Stimulated activated CD4-positive, alpha-beta T cell treated with anti-CD3 and anti-CD28 coated beads, Interleukin-4, amount 100 ng/mL, for 1 hour (primary cell): Measurements from ENCODE around the gene EIF6.

Experiments
- DNase-seq: peaks from one replicate; pipeline ENCODE4 v3.0.0-alpha.2; 2020

The EIF6 gene

GRCh38 chr20:35312318-35312717 is 27.7 kb upstream of the EIF6 start:
- no peak for DNase-seq

DNA sequence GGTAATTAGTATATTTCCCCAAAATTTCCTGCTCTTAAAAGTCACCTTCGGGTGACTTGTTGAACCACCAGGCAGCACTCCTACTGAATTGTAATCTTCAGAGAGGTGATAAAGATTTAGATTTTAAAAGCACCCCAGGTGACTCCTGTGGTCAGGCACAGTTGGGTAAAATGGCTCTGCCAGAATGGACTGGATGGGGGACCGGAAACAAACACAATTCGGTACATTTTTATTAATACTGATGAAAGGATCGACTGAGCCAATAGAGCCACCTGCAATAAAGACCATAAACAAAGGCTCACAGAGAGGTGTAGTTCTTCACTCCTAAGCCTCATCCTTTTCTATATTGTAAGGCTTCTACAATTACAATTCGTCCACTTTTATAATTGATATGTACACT is 27.2 kb upstream of the EIF6 start:
- DNase-seq: no peak

- DNase-seq: peak; percentile 65
These were observed 26.8 kb upstream of the EIF6 start for GRCh38 chr20:35311409-35311808.

DNA sequence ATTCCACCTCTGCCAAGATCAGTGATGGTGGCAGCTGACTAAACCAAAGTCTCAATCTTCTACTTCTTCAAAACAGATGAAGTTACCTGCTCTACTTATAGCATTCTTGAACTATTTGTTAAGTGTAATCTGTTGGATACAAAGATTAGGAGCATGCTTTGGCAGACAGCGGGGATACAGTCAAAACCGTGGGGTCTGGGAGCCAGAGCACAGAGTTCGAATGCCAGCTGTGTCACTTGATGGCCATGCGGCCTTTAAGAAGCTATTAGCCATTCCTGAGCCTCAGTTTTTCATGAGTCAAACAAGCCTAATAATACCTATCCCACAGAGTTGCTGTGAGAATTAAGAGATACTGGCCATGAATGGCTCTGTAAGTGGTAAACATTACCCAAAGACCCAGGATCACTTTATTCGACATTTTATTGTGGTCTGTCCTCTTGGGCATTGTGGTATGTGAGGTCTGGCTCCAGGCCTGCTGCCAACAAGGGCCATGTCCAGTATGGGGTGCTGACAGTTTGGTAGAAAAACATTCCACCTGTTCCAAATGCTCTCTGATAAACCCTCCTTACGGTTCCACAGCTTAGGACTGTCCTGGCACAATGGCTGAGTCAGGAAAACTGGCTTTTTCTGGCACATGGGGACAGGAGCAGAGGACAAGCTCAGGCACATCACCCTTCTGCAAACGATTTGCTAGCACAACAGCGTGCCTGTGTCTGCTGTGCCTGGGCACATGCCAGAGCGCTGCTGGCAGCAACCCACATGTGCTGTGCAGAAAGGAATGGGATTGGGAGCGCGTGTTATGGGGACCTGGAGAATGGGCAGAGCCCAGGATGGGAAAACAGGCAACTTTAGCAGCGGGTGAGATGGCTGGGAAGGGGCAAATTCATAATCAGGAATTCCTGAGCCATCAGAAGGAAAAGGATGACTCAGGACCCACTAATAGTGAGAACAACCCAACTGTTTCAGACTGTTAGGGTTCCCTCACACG is 23.4 kb upstream of the EIF6 start:
- no peak for DNase-seq

GRCh38 chr20:35306931-35307517 is 22.5 kb upstream of the EIF6 start:
- peak; percentile 24 for DNase-seq

DNA sequence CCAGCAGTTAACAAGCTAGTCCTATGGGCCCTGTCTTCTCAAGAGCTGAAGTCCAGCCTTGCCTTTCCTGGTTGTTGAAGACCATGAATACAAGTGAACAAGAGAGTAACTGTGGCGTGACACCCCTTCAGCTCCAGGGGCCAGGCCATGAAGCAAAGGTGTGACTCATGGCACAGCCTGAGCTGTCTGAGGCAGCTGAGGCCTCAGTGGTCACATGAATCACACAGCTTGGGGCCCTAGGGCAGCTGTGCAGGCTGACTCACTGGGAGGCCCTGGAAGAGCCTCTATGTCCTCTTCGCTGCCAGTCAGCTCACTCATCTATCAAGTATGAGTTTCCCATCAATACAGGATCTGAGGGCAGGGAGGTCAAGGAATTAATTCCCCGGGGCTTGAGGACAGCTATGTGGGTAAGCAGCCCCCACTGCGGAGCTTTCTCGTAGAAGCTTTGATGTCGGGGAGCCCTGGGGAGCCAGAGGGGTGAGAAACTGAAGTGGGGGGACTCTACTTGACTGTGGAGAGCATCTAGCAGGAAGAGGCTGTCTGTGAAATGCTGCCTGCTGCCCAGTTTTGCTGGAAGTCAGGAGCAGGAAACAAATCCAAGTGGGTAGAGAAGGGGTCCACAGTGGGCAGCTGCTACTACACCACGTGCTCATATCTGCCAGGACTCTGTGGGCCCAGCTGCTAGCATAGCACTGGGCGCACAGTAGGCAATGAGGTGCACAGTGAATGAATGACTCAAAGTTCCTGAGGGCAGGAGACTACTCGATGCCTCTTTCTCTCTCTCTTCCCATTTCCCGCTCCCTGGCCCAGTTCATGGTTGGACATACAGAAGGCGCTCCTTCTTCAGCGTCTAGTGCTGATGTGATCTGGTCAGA is 21.3 kb upstream of the EIF6 start:
- DNase-seq: peak; percentile 66

- DNase-seq: no peak
These were observed 20.4 kb upstream of the EIF6 start for GRCh38 chr20:35304956-35305355.

DNA sequence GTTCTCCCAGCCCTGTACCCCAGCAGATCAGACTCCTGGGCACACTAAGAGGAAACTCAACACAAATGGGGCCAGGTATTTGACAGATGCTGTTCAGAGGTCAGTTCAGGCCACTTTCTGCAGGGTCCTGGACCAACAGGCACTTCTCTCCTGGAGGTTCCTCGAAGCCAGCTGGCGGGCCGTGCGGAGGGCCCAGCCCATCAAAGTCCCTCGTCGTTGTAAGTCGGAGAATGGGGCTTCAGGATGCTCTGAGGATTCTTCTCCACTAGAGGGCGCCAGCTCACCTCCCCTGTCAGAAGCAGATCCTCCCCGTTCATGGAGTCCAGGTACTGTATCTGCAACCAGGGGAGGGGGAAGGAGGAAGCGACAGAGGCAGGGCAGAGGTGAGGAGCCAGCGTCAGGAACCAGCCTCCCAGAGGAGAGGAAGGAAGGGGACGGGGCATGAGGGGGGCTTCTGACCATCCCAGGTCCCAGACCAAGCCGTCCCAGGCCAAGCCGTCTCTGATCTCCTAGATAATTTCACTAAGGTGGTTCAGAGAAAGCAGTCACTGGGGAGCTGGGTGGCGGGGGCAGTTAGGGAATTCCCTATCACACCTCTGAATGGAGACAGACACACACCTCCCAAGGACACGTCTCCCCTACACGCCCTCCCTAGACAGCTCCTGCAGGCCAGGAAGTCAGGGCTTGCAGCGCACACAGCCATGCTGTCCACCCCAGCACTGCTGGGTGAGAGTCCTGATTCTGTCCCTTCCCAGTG is 19.3 kb upstream of the EIF6 start:
- DNase-seq: peak; percentile 76

DNA sequence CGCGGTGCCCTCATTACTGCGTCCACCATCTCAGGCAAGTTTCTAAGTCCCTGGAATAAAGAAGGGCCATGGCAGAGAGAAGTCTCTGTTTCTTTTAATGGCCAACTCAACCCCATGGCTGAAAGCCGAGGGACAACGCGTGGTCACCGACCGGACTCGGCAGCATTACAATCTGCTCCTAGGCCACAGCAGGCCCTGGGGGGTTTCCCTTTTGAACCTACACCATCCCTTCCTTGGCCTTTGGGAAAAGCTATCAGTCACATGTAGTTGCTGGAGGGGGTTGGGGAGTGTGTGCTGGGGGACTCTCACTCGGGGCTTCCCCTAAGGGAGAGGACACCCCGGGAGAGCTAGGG is 18.8 kb upstream of the EIF6 start:
- no peak for DNase-seq

GRCh38 chr20:35302421-35303335 is 18.1 kb upstream of the EIF6 start:
- DNase-seq: no peak

GRCh38 chr20:35301426-35301825 is 16.9 kb upstream of the EIF6 start:
- no peak for DNase-seq

DNA sequence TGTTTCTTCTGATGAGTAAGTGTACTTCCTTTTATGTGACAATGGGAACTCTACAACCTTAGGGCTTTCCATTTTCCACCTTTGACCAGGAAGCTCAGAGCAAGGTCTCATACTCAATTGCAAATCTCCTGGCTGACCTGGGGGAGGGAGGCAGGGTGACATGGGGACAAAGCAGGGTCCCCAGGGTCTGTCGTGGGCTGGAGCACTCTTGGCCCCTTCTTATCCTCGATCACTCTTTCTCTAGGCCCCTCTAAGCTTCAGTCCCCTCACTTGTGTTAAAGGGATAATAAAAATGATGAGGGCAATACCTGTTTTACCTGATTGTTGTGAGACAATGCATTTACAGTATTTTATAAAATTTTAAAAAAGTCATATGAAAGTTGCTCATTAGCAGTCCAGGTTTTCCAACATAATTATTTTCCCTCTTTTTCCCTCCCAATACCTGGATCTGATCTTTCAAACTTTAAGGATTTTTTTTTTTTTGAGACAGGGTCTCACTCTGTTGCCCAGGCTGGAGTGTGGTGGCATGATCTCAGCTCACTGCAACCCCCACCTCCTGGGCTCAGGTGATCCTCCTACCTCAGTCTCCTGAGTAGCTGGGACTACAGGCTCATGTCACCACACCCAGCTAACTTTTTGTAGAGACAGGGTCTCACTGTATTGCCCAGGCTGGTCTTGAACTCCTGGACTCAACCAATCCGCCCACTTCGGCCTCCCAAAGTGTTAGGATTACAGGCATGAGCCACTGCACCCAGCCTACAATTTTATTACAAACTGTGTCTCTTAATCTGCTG is 16.1 kb upstream of the EIF6 start:
- DNase-seq: no peak

- no peak for DNase-seq
These were observed 15.2 kb upstream of the EIF6 start for GRCh38 chr20:35299780-35300179.

- DNase-seq: no peak
These were observed 13.7 kb upstream of the EIF6 start for GRCh38 chr20:35298264-35298663.

DNA sequence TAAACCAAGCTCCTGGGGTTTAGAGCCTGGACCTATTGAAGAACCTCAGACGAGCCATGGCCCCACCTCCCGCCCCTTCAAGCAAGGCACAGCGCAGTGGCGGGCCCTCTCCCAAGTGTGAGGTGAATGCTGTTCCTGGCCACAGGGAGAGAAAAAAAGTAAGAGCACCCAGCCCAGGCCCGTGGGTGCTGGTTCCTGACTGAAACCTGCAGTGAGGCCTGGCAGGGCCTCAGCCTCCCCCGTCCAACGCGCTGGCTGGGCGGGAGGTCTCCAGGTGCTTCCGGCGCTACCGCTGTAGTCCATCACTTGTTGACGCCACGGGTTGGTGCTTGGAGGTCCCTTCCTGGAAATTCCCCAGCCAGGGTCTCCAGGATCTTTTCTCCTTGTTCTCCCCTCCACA is 13.2 kb upstream of the EIF6 start:
- DNase-seq: no peak

- no peak for DNase-seq
These were observed 12.6 kb upstream of the EIF6 start for GRCh38 chr20:35297155-35297554.

GRCh38 chr20:35296101-35296554 is 11.6 kb upstream of the EIF6 start:
- DNase-seq: no peak

DNA sequence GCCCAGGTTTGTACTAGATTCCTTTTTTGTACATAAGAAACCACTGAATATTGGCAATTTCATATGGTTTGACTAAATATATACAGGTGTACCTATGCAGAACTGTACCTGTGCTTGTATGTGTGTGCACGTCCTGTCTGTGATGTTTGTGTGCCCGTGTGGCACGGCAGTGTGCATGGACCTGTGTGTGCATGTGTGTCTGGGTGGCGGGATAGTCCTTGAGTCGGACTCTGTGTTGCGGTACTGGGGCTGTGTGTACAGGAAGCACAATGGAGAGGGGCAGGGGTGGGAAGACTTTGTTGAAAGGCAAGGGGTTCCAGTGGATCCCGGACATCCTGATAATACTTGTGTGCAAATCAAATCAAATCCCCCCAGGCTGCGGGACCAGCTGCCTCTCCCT is 11.1 kb upstream of the EIF6 start:
- no peak for DNase-seq

DNA sequence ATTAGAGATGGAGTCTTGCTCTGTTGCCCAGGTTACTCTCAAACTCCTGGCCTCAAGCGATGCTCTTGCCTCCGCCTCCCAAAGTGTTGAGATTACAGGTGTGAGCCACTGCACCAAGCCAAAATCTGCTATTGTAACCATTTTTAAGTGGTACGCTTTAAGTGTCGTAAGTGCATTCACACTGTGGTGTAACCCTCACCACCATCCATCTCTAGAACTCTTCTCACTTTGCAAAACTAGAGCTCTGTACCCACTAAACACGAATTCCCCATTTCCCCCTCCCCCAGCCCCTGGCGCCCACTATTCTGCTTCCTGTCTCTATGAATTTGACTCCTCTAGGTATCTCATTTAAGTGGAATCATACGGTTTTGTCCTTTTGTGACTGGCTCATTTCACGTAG is 10.5 kb upstream of the EIF6 start:
- DNase-seq: no peak

- DNase-seq: no peak
These were observed 9.7 kb upstream of the EIF6 start for GRCh38 chr20:35294293-35294685.
